ENCODE data around the gene FOXM1.

GRCh38 chr12:2877953-2878732, 1.2 kb upstream of the FOXM1 start:
- TF ChIP-seq CTCF (IDR thresholded peaks at IDR 0.05) (no peak), EP300 (IDR thresholded peaks at IDR 0.05) (no peak), POLR2AphosphoS5 (IDR thresholded peaks at IDR 0.05) (no peak)
